Measurements from ENCODE around the gene GLT8D2. TPM values are rescaled to one million over a fixed set of nuclear protein-coding genes. Genes with fewer than 3 reads are reported as not detected.

GLT8D2 gene
- total and polyA plus RNA-seq, 4 donors, result 14.2 to 86.8 (median 37.0) TPM

- no peaks in the 10 kb centered on the region for H3K4me1 ChIP-seq (ENCODE audit: control insufficient read depth, insufficient read depth, low read length)
- H3K27me3 ChIP-seq (ENCODE audit: control insufficient read depth, insufficient read depth, low read length), result no peaks in the 10 kb centered on the region
- no peak overlapping the region for H3K27ac ChIP-seq (ENCODE audit: low read depth, low read length)
- peaks cover 29% of the 10 kb centered on the region for H3K36me3 ChIP-seq (ENCODE audit: control insufficient read depth, insufficient read depth, low read length)
- H3K4me3 ChIP-seq (ENCODE audit: low read depth, low read length), result no peak overlapping the region
- WGBS (ENCODE audit: insufficient coverage), result no CpG with 5 or more reads among the region's 1 CpG
- H3K9me3 ChIP-seq (ENCODE audit: control insufficient read depth, insufficient read depth, low read length), result no peaks in the 10 kb centered on the region
- DNase-seq (ENCODE audit: low read depth in 4 of 6, low spot score in 6 of 6), result no peak
Measured at GRCh38 chr12:104073699-104074098, 23.7 kb upstream of the GLT8D2 start.

- DNase-seq (ENCODE audit: low read depth in 4 of 6, low spot score in 6 of 6), result no peak
- Histone ChIP-seq H3K27me3 (ENCODE audit: control insufficient read depth, insufficient read depth, low read length) (no peaks in the 10 kb centered on the region), H3K9me3 (ENCODE audit: control insufficient read depth, insufficient read depth, low read length) (no peaks in the 10 kb centered on the region), H3K36me3 (ENCODE audit: control insufficient read depth, insufficient read depth, low read length) (peaks cover 29% of the 10 kb centered on the region), H3K27ac (ENCODE audit: low read depth, low read length) (no peak overlapping the region), H3K4me3 (ENCODE audit: low read depth, low read length) (no peak overlapping the region), H3K4me1 (ENCODE audit: control insufficient read depth, insufficient read depth, low read length) (no peaks in the 10 kb centered on the region)
- WGBS (ENCODE audit: insufficient coverage), result 100% methylated on average over 2 of the region's 2 CpGs
Measured at GRCh38 chr12:104072099-104072498, 22.1 kb upstream of the GLT8D2 start.

GRCh38 chr12:104064842-104065427, 14.9 kb upstream of the GLT8D2 start:
- Histone ChIP-seq H3K4me1 (ENCODE audit: control insufficient read depth, insufficient read depth, low read length) (peaks cover 8% of the 10 kb centered on the region), H3K4me3 (ENCODE audit: low read depth, low read length) (peak overlapping the region; percentile 86), H3K36me3 (ENCODE audit: control insufficient read depth, insufficient read depth, low read length) (peaks cover 12% of the 10 kb centered on the region), H3K27ac (ENCODE audit: low read depth, low read length) (peak overlapping the region; percentile 88), H3K9me3 (ENCODE audit: control insufficient read depth, insufficient read depth, low read length) (no peaks in the 10 kb centered on the region), H3K27me3 (ENCODE audit: control insufficient read depth, insufficient read depth, low read length) (no peaks in the 10 kb centered on the region)
- WGBS (ENCODE audit: insufficient coverage), result under 1% methylated on average over 33 of the region's 41 CpGs
- peak in 1 of 6 donors; percentile 39 for DNase-seq (ENCODE audit: low read depth in 4 of 6, low spot score in 6 of 6)

GRCh38 chr12:104064031-104064841, 14.2 kb upstream of the GLT8D2 start, which contains the start of gene HCFC2:
HCFC2 (plus strand) TSS chr12:104064531; CDS start chr12:104064561, 30 bp downstream.
- no peaks in the 10 kb centered on the region for H3K27me3 ChIP-seq (ENCODE audit: control insufficient read depth, insufficient read depth, low read length)

GRCh38 chr12:104063712-104064030, 13.7 kb upstream of the GLT8D2 start:
- peaks cover 7% of the 10 kb centered on the region for H3K36me3 ChIP-seq (ENCODE audit: control insufficient read depth, insufficient read depth, low read length)

More at GRCh38 chr12:104064031-104064841, 14.2 kb upstream of the GLT8D2 start, which contains the start of gene HCFC2:
- Histone ChIP-seq H3K4me1 (ENCODE audit: control insufficient read depth, insufficient read depth, low read length) (peaks cover 8% of the 10 kb centered on the region), H3K9me3 (ENCODE audit: control insufficient read depth, insufficient read depth, low read length) (no peaks in the 10 kb centered on the region), H3K4me3 (ENCODE audit: low read depth, low read length) (peak within 1 kb of the TSS; percentile 86), H3K27ac (ENCODE audit: low read depth, low read length) (peak within 1 kb of the TSS; percentile 88), H3K36me3 (ENCODE audit: control insufficient read depth, insufficient read depth, low read length) (peaks cover 11% of the 10 kb centered on the region)
- 0% methylated on average over 69 of the region's 74 CpGs for WGBS (ENCODE audit: insufficient coverage)
- DNase-seq (ENCODE audit: low read depth in 4 of 6, low spot score in 6 of 6), result peak; percentile 78 to 97 (median 87)

GRCh38 chr12:104060791-104061190, 10.8 kb upstream of the GLT8D2 start:
- H3K9me3 ChIP-seq (ENCODE audit: control insufficient read depth, insufficient read depth, low read length), result no peaks in the 10 kb centered on the region
- H3K36me3 ChIP-seq (ENCODE audit: control insufficient read depth, insufficient read depth, low read length), result no peaks in the 10 kb centered on the region
- H3K4me1 ChIP-seq (ENCODE audit: control insufficient read depth, insufficient read depth, low read length), result peaks cover 13% of the 10 kb centered on the region
- no peaks in the 10 kb centered on the region for H3K27me3 ChIP-seq (ENCODE audit: control insufficient read depth, insufficient read depth, low read length)
- H3K27ac ChIP-seq (ENCODE audit: low read depth, low read length), result no peak overlapping the region
- DNase-seq (ENCODE audit: low read depth in 4 of 6, low spot score in 6 of 6), result no peak
- 0% methylated on average over 1 of the region's 2 CpGs for WGBS (ENCODE audit: insufficient coverage)
- H3K4me3 ChIP-seq (ENCODE audit: low read depth, low read length), result no peak overlapping the region

More at GRCh38 chr12:104063712-104064030, 13.7 kb upstream of the GLT8D2 start:
- Histone ChIP-seq H3K27me3 (ENCODE audit: control insufficient read depth, insufficient read depth, low read length) (no peaks in the 10 kb centered on the region), H3K27ac (ENCODE audit: low read depth, low read length) (peak overlapping the region; percentile 88), H3K4me3 (ENCODE audit: low read depth, low read length) (peak overlapping the region; percentile 86), H3K4me1 (ENCODE audit: control insufficient read depth, insufficient read depth, low read length) (peaks cover 8% of the 10 kb centered on the region), H3K9me3 (ENCODE audit: control insufficient read depth, insufficient read depth, low read length) (no peaks in the 10 kb centered on the region)
- under 1% methylated on average over 6 of the region's 7 CpGs for WGBS (ENCODE audit: insufficient coverage)
- DNase-seq (ENCODE audit: low read depth in 4 of 6, low spot score in 6 of 6), result no peak

- H3K9me3 ChIP-seq (ENCODE audit: control insufficient read depth, insufficient read depth, low read length), result no peaks in the 10 kb centered on the region
- DNase-seq (ENCODE audit: low read depth in 4 of 6, low spot score in 6 of 6), result no peak
- H3K36me3 ChIP-seq (ENCODE audit: control insufficient read depth, insufficient read depth, low read length), result no peaks in the 10 kb centered on the region
- peaks cover 15% of the 10 kb centered on the region for H3K4me1 ChIP-seq (ENCODE audit: control insufficient read depth, insufficient read depth, low read length)
- no peak overlapping the region for H3K27ac ChIP-seq (ENCODE audit: low read depth, low read length)
- H3K27me3 ChIP-seq (ENCODE audit: control insufficient read depth, insufficient read depth, low read length), result no peaks in the 10 kb centered on the region
- WGBS (ENCODE audit: insufficient coverage), result 40% methylated on average over 2 of the region's 2 CpGs
- H3K4me3 ChIP-seq (ENCODE audit: low read depth, low read length), result no peak overlapping the region
Measured at GRCh38 chr12:104059963-104060362, 10.0 kb upstream of the GLT8D2 start.

- Histone ChIP-seq H3K4me3 (ENCODE audit: low read depth, low read length) (no peak overlapping the region), H3K27ac (ENCODE audit: low read depth, low read length) (no peak overlapping the region), H3K9me3 (ENCODE audit: control insufficient read depth, insufficient read depth, low read length) (no peaks in the 10 kb centered on the region), H3K4me1 (ENCODE audit: control insufficient read depth, insufficient read depth, low read length) (peaks cover 14% of the 10 kb centered on the region), H3K27me3 (ENCODE audit: control insufficient read depth, insufficient read depth, low read length) (no peaks in the 10 kb centered on the region), H3K36me3 (ENCODE audit: control insufficient read depth, insufficient read depth, low read length) (no peaks in the 10 kb centered on the region)
- DNase-seq (ENCODE audit: low read depth in 4 of 6, low spot score in 6 of 6), result no peak
- 95% methylated on average over 2 of the region's 4 CpGs for WGBS (ENCODE audit: insufficient coverage)
Measured at GRCh38 chr12:104058802-104059201, 8.8 kb upstream of the GLT8D2 start.

GRCh38 chr12:104057771-104058197, 7.8 kb upstream of the GLT8D2 start:
- H3K27ac ChIP-seq (ENCODE audit: low read depth, low read length), result no peak overlapping the region
- no peak for DNase-seq (ENCODE audit: low read depth in 4 of 6, low spot score in 6 of 6)
- 0% methylated on average over 1 of the region's 1 CpG for WGBS (ENCODE audit: insufficient coverage)

More at GRCh38 chr12:104057771-104058197, 7.8 kb upstream of the GLT8D2 start:
- peaks cover 8% of the 10 kb centered on the region for H3K4me1 ChIP-seq (ENCODE audit: control insufficient read depth, insufficient read depth, low read length)
- H3K9me3 ChIP-seq (ENCODE audit: control insufficient read depth, insufficient read depth, low read length), result no peaks in the 10 kb centered on the region
- H3K4me3 ChIP-seq (ENCODE audit: low read depth, low read length), result no peak overlapping the region
- no peaks in the 10 kb centered on the region for H3K27me3 ChIP-seq (ENCODE audit: control insufficient read depth, insufficient read depth, low read length)
- no peaks in the 10 kb centered on the region for H3K36me3 ChIP-seq (ENCODE audit: control insufficient read depth, insufficient read depth, low read length)

Data from spinal cord (tissue), 10 donors.